ENCODE results near the gene PRDX2. TPM values are rescaled to one million over a fixed set of nuclear protein-coding genes. Genes with fewer than 3 reads are reported as not detected.
A peak's percentile ranks its signal among the peaks of the same experiment; 100 is the strongest.

The PRDX2 gene
- total and polyA plus RNA-seq, 8 donors: 75.8 to 172 (median 103) TPM

DNA sequence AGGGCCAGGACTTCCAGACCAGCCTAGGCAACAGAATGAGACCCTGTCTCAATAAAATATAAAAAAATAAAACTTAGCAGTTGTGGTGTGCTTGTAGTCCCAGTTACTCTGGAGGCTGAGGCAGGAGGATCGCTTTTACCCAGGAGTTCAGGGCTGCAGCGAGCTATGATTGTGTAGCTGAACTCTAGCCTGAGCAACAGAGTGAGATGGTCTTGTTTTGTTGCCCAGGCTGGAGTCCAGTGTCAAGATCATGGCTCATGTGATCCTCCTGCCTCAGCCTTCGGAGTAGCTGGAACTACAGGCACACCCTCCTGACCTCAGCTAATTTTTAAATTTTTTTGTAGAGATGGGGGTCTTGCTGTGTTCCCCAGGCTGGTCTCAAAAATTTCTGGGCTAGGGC is 14.6 kb downstream of the PRDX2 start:
- no peaks in the 10 kb centered on the region for H3K9me3 ChIP-seq
- TF ChIP-seq, protein P1, sequence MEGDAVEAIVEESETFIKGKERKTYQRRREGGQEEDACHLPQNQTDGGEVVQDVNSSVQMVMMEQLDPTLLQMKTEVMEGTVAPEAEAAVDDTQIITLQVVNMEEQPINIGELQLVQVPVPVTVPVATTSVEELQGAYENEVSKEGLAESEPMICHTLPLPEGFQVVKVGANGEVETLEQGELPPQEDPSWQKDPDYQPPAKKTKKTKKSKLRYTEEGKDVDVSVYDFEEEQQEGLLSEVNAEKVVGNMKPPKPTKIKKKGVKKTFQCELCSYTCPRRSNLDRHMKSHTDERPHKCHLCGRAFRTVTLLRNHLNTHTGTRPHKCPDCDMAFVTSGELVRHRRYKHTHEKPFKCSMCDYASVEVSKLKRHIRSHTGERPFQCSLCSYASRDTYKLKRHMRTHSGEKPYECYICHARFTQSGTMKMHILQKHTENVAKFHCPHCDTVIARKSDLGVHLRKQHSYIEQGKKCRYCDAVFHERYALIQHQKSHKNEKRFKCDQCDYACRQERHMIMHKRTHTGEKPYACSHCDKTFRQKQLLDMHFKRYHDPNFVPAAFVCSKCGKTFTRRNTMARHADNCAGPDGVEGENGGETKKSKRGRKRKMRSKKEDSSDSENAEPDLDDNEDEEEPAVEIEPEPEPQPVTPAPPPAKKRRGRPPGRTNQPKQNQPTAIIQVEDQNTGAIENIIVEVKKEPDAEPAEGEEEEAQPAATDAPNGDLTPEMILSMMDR (IDR thresholded peaks at IDR 0.05): no peak
- no peak for FAIRE-seq
- H3K27ac ChIP-seq: peak overlapping the region; percentile 74 to 99 (median 85)
- intact Hi-C loops (cut with DNase I): no loop called here
- no peaks in the 10 kb centered on the region for H3K36me3 ChIP-seq
- H3K4me3 ChIP-seq: no peak overlapping the region
- WGBS, 2 donors: 92 to 95% methylated on average over 3 of the region's 3 CpGs
- no peaks in the 10 kb centered on the region for H3K27me3 ChIP-seq
- peaks cover 16 to 52% (median 31%) of the 10 kb centered on the region in 3 donors for H3K4me1 ChIP-seq
- no peak for ATAC-seq
- no peak for DNase-seq

DNA sequence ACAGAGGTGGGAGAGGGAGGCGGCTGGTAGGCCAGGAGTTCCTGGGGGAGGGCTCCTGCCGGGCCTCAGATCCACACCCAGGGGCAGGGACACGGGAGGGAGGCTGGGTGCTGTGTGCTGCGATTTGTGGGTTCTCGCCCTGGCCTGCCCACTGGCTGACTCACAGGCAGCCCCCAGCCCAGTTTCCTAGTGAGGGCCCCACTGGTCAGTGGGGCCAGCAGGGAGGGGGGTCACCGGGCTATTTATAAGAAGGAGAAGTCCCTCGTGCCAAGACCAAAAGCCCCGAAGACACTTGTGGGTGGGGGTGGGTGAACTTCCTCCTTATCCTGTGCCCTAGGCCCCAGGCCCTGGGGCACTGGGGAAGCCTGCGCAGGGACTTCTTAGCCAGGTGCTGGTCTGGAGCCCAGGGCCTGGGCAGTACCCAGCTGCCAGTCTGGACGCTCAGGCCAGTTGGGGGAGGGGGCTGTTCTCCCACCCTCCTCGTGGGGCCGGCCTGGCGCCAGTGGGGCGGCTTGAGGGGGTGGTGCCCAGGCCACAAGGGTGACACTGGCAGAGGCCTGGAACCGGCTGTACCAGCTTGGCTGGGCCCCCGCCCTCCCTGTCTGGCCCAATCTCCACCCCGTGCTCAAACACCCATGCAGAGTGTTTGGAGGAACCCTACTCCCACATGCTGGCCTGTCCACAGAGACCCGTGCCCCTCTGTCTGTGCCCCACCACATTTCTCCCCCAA is 15.3 kb downstream of the PRDX2 start:
- Histone ChIP-seq H3K4me1 (peaks cover 16 to 52% (median 31%) of the 10 kb centered on the region in 3 donors), H3K36me3 (no peaks in the 10 kb centered on the region), H3K27ac (peak overlapping the region; percentile 74 to 99 (median 85)), H3K4me3 (peak overlapping the region in 1 of 4 donors; percentile 14), H3K27me3 (no peaks in the 10 kb centered on the region), H3K9me3 (no peaks in the 10 kb centered on the region)
- ATAC-seq: peak in 3 of 4 donors; percentile 1 to 28 (median 8)
- peak in 5 of 6 donors; percentile 77 to 88 (median 87) for DNase-seq
- TF ChIP-seq, protein P1 (IDR thresholded peaks at IDR 0.05): no peak
- WGBS, 2 donors: 22 to 36% methylated on average over 10 to 18 of the region's 18 CpGs
- FAIRE-seq: no peak
- intact Hi-C loops (cut with DNase I): no loop called here

DNA sequence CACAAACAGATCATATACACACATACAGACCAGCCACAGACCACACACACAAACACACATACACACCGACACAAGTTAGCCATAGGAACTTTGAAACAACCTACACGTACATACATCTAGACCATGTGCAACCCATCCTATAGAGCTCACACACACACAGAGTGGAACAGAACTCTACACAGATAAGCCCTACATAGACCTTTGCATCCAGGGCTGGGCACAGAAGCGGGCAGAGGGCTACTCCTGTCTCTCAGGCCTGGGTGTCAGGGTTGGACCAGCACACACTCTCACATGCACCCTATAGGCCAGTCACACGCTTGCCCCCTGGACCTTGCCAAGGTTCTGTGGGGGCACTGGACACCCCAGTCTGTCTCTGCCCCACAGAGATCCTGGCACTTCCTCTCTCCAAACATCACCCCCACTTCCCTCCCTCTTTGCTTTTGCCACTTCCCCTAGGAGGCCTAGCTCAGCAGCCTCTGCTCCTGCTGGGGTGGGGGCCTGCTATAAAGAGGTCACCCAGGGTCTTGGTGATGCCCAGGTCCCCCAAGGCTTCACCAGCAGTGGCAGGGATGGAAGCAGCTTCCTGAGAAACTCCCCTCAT is 16.1 kb downstream of the PRDX2 start:
- no peak for DNase-seq
- FAIRE-seq: no peak

DNA sequence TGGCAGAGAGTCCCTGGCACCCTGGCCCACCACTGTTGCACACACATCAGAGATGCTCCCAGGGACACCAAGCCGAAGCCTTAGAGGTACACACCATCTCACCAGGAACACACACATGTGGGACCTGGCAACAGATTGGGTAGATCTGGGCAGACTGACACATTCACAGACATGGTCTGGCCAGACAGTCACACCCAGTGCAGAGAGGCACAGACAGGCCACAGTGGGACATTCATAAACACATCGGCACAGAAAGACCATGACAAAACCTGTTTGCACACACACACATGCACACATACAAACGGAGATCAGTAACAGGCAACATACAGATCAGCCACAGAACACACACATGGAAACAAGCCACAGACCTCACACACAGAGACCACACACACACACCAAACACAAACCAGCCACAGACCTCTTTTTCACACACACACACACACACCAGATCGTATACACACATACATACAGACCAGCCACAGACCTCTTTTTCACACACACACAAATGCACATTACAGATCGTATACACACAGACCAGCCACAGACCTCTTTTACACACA is 16.6 kb downstream of the PRDX2 start:
- no peaks in the 10 kb centered on the region for H3K27me3 ChIP-seq
- no peak for FAIRE-seq
- DNase-seq: no peak
- H3K27ac ChIP-seq: peak overlapping the region in 2 of 4 donors; percentile 95 to 99
- no peaks in the 10 kb centered on the region for H3K36me3 ChIP-seq
- 58 to 66% methylated on average over 5 of the region's 5 CpGs for WGBS, 2 donors
- ATAC-seq: no peak
- H3K4me1 ChIP-seq: peaks cover 16 to 52% (median 23%) of the 10 kb centered on the region in 3 donors
- intact Hi-C loops (cut with DNase I): no loop called here
- TF ChIP-seq, protein P1 (IDR thresholded peaks at IDR 0.05): no peak
- H3K9me3 ChIP-seq: no peaks in the 10 kb centered on the region
- no peak overlapping the region for H3K4me3 ChIP-seq

More for the DNA sequence above, 16.1 kb downstream of the PRDX2 start:
- H3K9me3 ChIP-seq: no peaks in the 10 kb centered on the region
- TF ChIP-seq, protein P1 (IDR thresholded peaks at IDR 0.05): no peak
- intact Hi-C loops (cut with DNase I): no loop called here
- no peak overlapping the region for H3K4me3 ChIP-seq
- H3K27ac ChIP-seq: peak overlapping the region; percentile 74 to 99 (median 85)
- H3K36me3 ChIP-seq: no peaks in the 10 kb centered on the region
- peaks cover 16 to 52% (median 26%) of the 10 kb centered on the region in 3 donors for H3K4me1 ChIP-seq
- WGBS, 2 donors: 73% methylated on average over 4 of the region's 4 CpGs
- H3K27me3 ChIP-seq: no peaks in the 10 kb centered on the region
- ATAC-seq: no peak
